Activated T-cell treated with anti-CD3 and anti-CD28 coated beads, Interleukin-2, amount 50 U/mL, for 4 hours (primary cell): Measurements from ENCODE around the gene CDH2. TPM values are rescaled to one million over a fixed set of nuclear protein-coding genes. Genes with fewer than 3 reads are reported as not detected.

Experiments
- ATAC-seq, 2 donors: fragments of 200-7000 bp; cut with Tn5 transposase; one replicate each; pipeline ENCODE4 v1.10.0; 2021
- DNase-seq: peaks from one replicate; pipeline ENCODE4 v3.0.0-alpha.2; 2020
- H3K27me3 Mint-ChIP-seq: one replicate; pipeline ENCODE4 v1.8.0; 2021; ENCODE audit warnings: low read depth, mixed read lengths
- H3K36me3 Mint-ChIP-seq: one replicate; pipeline ENCODE4 v1.8.0; 2022; ENCODE audit warnings: mixed read lengths; ENCODE audit not compliant: insufficient read depth
- H3K4me1 Mint-ChIP-seq: one replicate; pipeline ENCODE4 v1.8.0; 2021; ENCODE audit warnings: low read depth, mixed read lengths
- H3K4me3 Mint-ChIP-seq: one replicate; pipeline ENCODE4 v1.8.0; 2021; ENCODE audit warnings: mild to moderate bottlenecking, moderate library complexity, mixed read lengths
- H3K9me3 Mint-ChIP-seq: one replicate; pipeline ENCODE4 v1.8.0; 2021; ENCODE audit warnings: mixed read lengths
- total RNA-seq, 3 donors: library from RNA; stranded (reverse); gene quantifications; one replicate each; pipeline ENCODE4 v1.2.1, GENCODE V29; 2021

Gene CDH2
- total RNA-seq, 3 donors from 2014 or later = 0.18 to 0.46 (median 0.22) TPM

GRCh38 chr18:28158083-28158581, 18.8 kb downstream of the CDH2 start:
- DNase-seq (no peak), ATAC-seq (no peak)
- H3K4me1 Mint-ChIP-seq = no peaks in the 10 kb centered on the region
- H3K36me3 Mint-ChIP-seq = no peaks in the 10 kb centered on the region
- H3K27me3 Mint-ChIP-seq = no peaks in the 10 kb centered on the region
- H3K4me3 Mint-ChIP-seq = no peak overlapping the region
- peaks cover 7% of the 10 kb centered on the region for H3K9me3 Mint-ChIP-seq

- Mint-ChIP-seq H3K36me3 (no peaks in the 10 kb centered on the region), H3K27me3 (no peaks in the 10 kb centered on the region), H3K9me3 (peaks cover 7% of the 10 kb centered on the region), H3K4me3 (no peak overlapping the region), H3K4me1 (no peaks in the 10 kb centered on the region)
- ATAC-seq = no peak
- no peak for DNase-seq
These were observed 23.4 kb downstream of the CDH2 start for GRCh38 chr18:28153485-28154065.

- ATAC-seq (no peak), DNase-seq (no peak)
- no peaks in the 10 kb centered on the region for H3K36me3 Mint-ChIP-seq
- no peaks in the 10 kb centered on the region for H3K4me1 Mint-ChIP-seq
- no peak overlapping the region for H3K4me3 Mint-ChIP-seq
- H3K9me3 Mint-ChIP-seq = peaks cover 7% of the 10 kb centered on the region
- no peaks in the 10 kb centered on the region for H3K27me3 Mint-ChIP-seq
These were observed 24.2 kb downstream of the CDH2 start for GRCh38 chr18:28152754-28153153.

GRCh38 chr18:28152354-28152753, 24.6 kb downstream of the CDH2 start:
- H3K36me3 Mint-ChIP-seq = no peaks in the 10 kb centered on the region
- H3K27me3 Mint-ChIP-seq = no peaks in the 10 kb centered on the region
- H3K4me1 Mint-ChIP-seq = no peaks in the 10 kb centered on the region
- DNase-seq (no peak), ATAC-seq (no peak)
- peaks cover 7% of the 10 kb centered on the region for H3K9me3 Mint-ChIP-seq
- H3K4me3 Mint-ChIP-seq = no peak overlapping the region

- Mint-ChIP-seq H3K9me3 (peaks cover 7% of the 10 kb centered on the region), H3K4me1 (no peaks in the 10 kb centered on the region), H3K36me3 (no peaks in the 10 kb centered on the region), H3K4me3 (no peak overlapping the region), H3K27me3 (no peaks in the 10 kb centered on the region)
- DNase-seq (no peak), ATAC-seq (no peak)
These were observed 25.5 kb downstream of the CDH2 start for GRCh38 chr18:28151434-28151833.

GRCh38 chr18:28150925-28151324, 26.0 kb downstream of the CDH2 start:
- H3K4me3 Mint-ChIP-seq = no peak overlapping the region
- DNase-seq (no peak), ATAC-seq (no peak)
- no peaks in the 10 kb centered on the region for H3K4me1 Mint-ChIP-seq
- no peaks in the 10 kb centered on the region for H3K36me3 Mint-ChIP-seq
- H3K9me3 Mint-ChIP-seq = peaks cover 7% of the 10 kb centered on the region
- no peaks in the 10 kb centered on the region for H3K27me3 Mint-ChIP-seq

- ATAC-seq (no peak), DNase-seq (no peak)
- no peaks in the 10 kb centered on the region for H3K27me3 Mint-ChIP-seq
- H3K9me3 Mint-ChIP-seq = peaks cover 7% of the 10 kb centered on the region
- H3K4me1 Mint-ChIP-seq = no peaks in the 10 kb centered on the region
- no peaks in the 10 kb centered on the region for H3K36me3 Mint-ChIP-seq
- no peak overlapping the region for H3K4me3 Mint-ChIP-seq
These were observed 27.0 kb downstream of the CDH2 start for GRCh38 chr18:28149810-28150420.

- Mint-ChIP-seq H3K4me3 (no peak overlapping the region), H3K27me3 (no peaks in the 10 kb centered on the region), H3K4me1 (no peaks in the 10 kb centered on the region), H3K36me3 (no peaks in the 10 kb centered on the region), H3K9me3 (no peaks in the 10 kb centered on the region)
- ATAC-seq (no peak), DNase-seq (no peak)
These were observed 29.2 kb downstream of the CDH2 start for GRCh38 chr18:28147674-28148171.

- no peaks in the 10 kb centered on the region for H3K27me3 Mint-ChIP-seq
- H3K4me3 Mint-ChIP-seq = no peak overlapping the region
- no peaks in the 10 kb centered on the region for H3K36me3 Mint-ChIP-seq
- no peaks in the 10 kb centered on the region for H3K4me1 Mint-ChIP-seq
- H3K9me3 Mint-ChIP-seq = peaks cover 21% of the 10 kb centered on the region
- ATAC-seq = no peak
- DNase-seq = no peak
These were observed 33.2 kb downstream of the CDH2 start for GRCh38 chr18:28143725-28144124.

GRCh38 chr18:28138816-28139215, 38.1 kb downstream of the CDH2 start:
- no peaks in the 10 kb centered on the region for H3K4me1 Mint-ChIP-seq
- H3K27me3 Mint-ChIP-seq = no peaks in the 10 kb centered on the region
- H3K9me3 Mint-ChIP-seq = peaks cover 26% of the 10 kb centered on the region
- no peak for DNase-seq
- H3K4me3 Mint-ChIP-seq = no peak overlapping the region
- H3K36me3 Mint-ChIP-seq = no peaks in the 10 kb centered on the region
- ATAC-seq = no peak

GRCh38 chr18:28136071-28136470, 40.9 kb downstream of the CDH2 start:
- DNase-seq (no peak), ATAC-seq (no peak)
- Mint-ChIP-seq H3K27me3 (no peaks in the 10 kb centered on the region), H3K36me3 (no peaks in the 10 kb centered on the region), H3K4me3 (no peak overlapping the region), H3K9me3 (peaks cover 17% of the 10 kb centered on the region), H3K4me1 (no peaks in the 10 kb centered on the region)

- no peaks in the 10 kb centered on the region for H3K36me3 Mint-ChIP-seq
- no peaks in the 10 kb centered on the region for H3K4me1 Mint-ChIP-seq
- DNase-seq (no peak), ATAC-seq (no peak)
- H3K27me3 Mint-ChIP-seq = no peaks in the 10 kb centered on the region
- H3K9me3 Mint-ChIP-seq = peaks cover 11% of the 10 kb centered on the region
- no peak overlapping the region for H3K4me3 Mint-ChIP-seq
These were observed 42.2 kb downstream of the CDH2 start for GRCh38 chr18:28134774-28135173.

GRCh38 chr18:28132084-28132483, 44.8 kb downstream of the CDH2 start:
- ATAC-seq = no peak
- no peaks in the 10 kb centered on the region for H3K27me3 Mint-ChIP-seq
- no peaks in the 10 kb centered on the region for H3K4me1 Mint-ChIP-seq
- H3K4me3 Mint-ChIP-seq = no peak overlapping the region
- H3K36me3 Mint-ChIP-seq = no peaks in the 10 kb centered on the region
- DNase-seq = no peak
- H3K9me3 Mint-ChIP-seq = no peaks in the 10 kb centered on the region

GRCh38 chr18:28128659-28128980, 48.3 kb downstream of the CDH2 start:
- no peaks in the 10 kb centered on the region for H3K9me3 Mint-ChIP-seq
- no peaks in the 10 kb centered on the region for H3K36me3 Mint-ChIP-seq
- H3K4me3 Mint-ChIP-seq = no peak overlapping the region
- H3K27me3 Mint-ChIP-seq = no peaks in the 10 kb centered on the region
- ATAC-seq = no peak
- H3K4me1 Mint-ChIP-seq = no peaks in the 10 kb centered on the region
- DNase-seq = no peak
